HG02852 (cell line): ENCODE results near the gene BRIP1.
"Not testable (repeated sequence)": the region's sequence is repeated elsewhere in the genome, so short reads cannot be mapped to it uniquely, and the experiment has no call there.

ENCODE experiments used
- ATAC-seq: cut with Tn5 transposase; IDR thresholded peaks from one replicate; pipeline ENCODE4 v1.9.1; 2021; ENCODE audit warnings: mild to moderate bottlenecking, moderate library complexity; ENCODE audit not compliant: unreplicated experiment

The BRIP1 gene

DNA sequence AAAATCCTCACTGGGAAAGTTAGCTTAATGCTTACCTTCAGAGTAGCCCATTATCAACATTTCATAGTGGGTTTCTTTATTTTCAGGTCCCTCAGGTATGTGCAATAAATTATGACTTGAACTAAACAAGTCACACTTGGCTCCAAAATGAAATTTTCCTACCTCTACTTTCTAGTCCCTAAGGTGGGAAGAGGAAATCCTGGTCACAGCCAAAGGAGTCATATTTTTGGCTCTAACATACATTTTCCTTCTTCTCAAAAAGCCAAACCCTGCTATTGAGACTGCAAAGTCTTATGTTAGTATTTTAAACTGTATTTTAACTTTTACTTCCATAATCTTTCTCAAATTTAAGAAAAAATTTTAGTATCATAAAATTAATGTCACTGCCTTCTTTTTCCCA is 128.9 kb downstream of the BRIP1 start:
- ATAC-seq, result no peak

DNA sequence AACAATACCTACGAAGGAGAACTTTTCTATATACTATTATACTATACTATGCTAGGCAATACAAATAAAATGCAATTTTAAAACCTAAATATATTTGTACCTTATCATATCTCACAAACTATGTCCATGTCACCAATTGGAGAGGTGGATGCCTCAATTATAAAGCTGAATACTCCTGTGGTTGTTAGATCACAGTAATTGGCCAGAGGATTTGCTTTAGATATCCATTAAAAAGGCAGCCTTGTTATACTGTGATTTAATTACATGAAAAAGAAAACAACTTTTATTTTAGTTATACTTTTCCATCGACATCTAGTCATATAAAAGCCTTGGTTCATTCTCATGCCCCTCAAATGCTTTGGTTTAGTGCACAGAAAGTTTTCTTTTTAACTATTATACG is 129.3 kb downstream of the BRIP1 start:
- no peak for ATAC-seq

- no peak for ATAC-seq
Observed at GRCh38 chr17:61733021-61733420, 130.3 kb downstream of the BRIP1 start.

DNA sequence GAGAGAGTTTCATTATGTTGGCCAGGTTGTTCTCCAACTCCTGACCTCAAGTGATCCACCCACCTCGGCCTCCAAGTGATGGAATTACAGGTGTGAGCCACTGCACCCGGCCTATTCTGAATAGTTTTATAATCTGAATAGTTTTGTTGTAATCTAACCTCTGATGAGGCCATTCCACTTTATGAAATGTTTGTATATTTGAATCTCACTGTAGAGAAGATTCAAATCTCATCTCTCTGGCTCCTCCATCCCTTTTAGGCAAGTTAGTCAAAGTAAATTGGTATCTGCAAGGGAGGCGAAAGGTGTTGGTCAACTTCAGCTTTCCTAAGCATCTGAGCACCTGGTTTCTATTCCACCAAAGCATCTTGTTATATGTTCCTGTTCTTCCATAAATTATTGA is 131.2 kb downstream of the BRIP1 start:
- no peak for ATAC-seq

DNA sequence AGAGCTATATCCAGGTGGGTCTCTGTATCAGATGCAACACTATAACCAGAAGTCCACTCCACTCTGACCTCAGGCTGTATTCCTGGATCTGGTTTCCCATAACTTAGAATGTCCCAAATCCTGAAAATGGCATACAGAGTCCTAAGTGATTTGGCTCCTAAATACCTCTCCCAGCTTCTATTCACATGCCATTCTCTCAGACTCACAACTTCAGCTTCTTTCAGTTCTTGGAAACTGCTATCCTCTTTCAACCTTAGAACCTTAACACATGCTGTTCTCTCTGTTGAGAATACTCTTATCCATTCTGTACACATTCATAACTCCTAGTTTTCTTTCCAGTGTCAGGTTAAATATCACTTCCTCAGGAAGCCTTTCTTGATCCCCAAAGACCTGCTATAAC is 132.0 kb downstream of the BRIP1 start:
- no peak for ATAC-seq

DNA sequence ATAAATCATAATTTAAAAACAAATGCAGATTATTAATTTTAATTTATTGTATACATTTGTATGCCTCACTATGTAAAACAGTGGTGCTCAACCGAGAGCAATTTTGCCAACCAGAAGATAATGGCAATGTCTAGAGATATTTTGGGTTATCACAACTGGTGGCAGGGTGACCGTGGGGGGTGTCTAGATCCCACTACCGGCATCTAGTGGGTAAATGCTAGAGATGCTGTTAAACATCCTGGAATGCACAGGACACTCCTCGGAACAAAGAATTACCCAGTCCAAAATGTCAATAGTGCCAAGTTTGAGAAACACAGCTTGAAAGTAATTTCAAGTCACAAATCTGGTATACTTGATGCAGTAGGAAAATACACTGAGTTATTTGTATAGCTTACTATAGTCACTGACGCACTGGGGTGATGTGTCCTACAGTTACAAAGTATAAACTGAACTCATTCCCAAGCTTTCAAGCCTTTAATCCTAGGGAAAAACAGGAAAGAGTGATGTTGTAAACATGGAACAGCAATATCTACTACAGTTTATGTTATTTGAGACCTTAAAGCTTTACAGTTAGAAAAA is 133.5 kb downstream of the BRIP1 start:
- ATAC-seq, result no peak

DNA sequence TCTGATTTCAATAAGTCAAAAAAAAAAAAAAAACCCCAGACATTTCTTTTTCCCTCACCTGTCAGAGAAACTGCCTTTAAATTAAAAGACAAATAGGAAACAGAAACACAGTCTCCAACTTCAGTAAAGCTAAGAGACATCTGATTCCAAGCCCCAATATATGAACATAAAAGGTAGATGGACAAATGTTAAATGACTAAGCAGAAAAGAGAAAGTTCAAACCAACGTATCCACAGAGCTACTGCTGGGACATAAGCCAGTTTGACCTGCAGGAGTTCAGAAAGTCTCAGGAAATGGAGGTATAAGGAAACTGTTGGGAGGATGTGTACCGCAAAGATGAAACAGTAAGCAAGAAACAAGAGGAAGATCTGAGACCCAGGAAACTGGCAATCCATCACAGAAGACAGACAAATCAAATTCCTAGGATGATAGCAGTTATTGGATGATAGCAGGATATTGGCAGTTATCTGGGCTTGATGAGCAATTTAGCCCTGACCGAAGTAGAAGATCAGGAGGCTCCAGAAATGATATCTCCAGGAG is 135.0 kb downstream of the BRIP1 start:
- no peak for ATAC-seq

GRCh38 chr17:61727798-61728197 is 135.5 kb downstream of the BRIP1 start:
- not testable (repeated sequence) for ATAC-seq

GRCh38 chr17:61726977-61727376 is 136.4 kb downstream of the BRIP1 start:
- ATAC-seq, result no peak

- ATAC-seq, result no peak
Observed at GRCh38 chr17:61724777-61725176, 138.6 kb downstream of the BRIP1 start.

GRCh38 chr17:61723914-61724313 is 139.4 kb downstream of the BRIP1 start:
- no peak for ATAC-seq

DNA sequence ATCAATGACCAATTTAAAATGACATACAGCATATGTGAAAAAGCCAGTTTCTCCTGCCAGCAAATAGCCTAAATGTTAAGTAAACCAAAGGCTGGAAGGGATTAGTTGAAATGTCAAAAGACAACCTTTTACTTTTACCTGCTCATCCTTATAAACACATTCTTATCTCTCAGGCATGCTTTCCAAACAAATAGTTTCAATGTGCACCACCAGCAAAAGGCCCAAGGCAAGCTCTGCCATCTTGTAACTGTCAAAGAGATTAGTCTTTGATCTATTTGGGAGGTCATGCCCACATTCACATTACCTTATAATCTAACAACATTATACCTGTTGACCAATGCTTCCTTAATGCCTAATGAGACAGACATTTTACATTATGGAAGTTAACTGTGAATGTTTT is 140.1 kb downstream of the BRIP1 start:
- ATAC-seq, result no peak

DNA sequence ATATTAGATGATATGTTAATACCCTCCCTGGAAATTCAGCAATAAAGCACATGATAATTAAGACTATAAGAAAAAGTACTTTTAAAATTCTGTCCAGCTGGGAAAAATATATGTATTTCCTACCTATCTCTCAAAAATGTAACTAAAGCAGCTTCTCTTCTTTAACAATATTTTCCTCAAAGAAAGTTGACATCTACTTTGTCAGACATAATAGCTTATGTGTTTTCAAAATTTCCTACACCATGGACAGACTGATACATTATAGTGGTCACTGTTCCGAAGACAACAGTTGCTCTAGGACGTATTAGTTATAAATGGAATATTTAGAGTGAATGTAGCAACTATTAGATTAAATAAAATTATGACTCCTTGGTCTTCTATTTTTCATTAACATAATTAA is 140.9 kb downstream of the BRIP1 start:
- no peak for ATAC-seq

DNA sequence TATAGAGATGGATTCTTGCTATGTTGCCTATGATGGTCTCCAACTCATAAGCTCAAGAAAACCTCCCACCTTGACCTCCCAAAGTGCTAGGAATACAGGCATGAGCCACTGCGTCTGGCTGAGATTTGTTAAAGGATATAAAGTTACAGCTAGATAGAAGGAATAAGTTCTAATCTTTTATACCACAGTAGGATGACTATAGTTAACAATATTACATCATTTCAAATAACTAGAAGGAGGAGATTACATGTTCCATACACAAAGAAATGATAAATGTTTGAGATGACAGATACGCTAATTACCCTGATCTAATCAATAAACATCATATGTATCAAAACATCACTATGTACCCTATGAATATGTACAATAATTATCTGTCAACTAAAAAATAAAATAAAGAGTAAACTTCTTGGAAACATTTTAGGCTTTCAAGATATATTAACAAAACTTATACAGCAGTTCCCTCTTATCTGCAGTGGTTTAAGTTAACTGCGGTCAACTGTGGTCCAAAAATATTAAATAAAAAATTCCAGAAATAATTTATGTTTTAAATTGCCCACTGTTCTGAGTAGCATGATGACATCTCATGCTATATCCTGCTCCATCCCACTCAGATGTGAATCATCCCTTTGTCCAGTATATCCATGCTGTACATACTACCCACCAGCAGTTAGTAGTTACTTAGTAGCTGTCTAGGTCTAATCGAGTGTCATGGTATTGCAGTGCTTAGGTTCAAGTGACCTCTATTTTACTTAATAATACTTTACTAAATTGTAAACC is 143.1 kb downstream of the BRIP1 start:
- ATAC-seq, result no peak

GRCh38 chr17:61719220-61719619 is 144.1 kb downstream of the BRIP1 start:
- ATAC-seq, result not testable (repeated sequence)

GRCh38 chr17:61718022-61718421 is 145.3 kb downstream of the BRIP1 start:
- ATAC-seq, result no peak

- no peak for ATAC-seq
Observed at GRCh38 chr17:61717352-61717751, 146.0 kb downstream of the BRIP1 start.

- no peak for ATAC-seq
Observed at GRCh38 chr17:61716225-61716829, 147.0 kb downstream of the BRIP1 start.

GRCh38 chr17:61715348-61715747 is 148.0 kb downstream of the BRIP1 start:
- ATAC-seq, result no peak

DNA sequence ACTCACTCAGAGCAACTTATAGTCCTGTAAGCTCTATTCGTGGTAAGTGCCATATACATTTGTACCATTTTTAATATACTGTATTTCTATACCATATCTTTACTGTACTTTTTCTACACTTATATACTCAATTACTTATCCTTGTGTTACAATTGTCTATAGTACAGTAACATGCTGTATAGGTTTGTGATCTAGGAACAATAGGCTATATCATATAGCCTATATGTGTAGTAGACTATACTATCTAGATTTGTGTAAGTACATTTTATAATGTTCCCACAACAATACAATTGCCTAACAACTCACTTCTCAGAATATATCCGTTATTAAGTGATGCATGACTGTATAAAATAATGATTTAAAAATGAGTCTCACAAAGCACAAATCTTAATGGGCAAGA is 149.0 kb downstream of the BRIP1 start:
- ATAC-seq, result no peak

GRCh38 chr17:61713035-61713434 is 150.3 kb downstream of the BRIP1 start:
- ATAC-seq, result no peak

GRCh38 chr17:61710546-61710945 is 152.8 kb downstream of the BRIP1 start:
- no peak for ATAC-seq
